Fibroblast of villous mesenchyme (primary cell): ENCODE data around the gene PLEKHA1. TPM values are rescaled to one million over a fixed set of nuclear protein-coding genes. Genes with fewer than 3 reads are reported as not detected.
A peak's percentile ranks its signal among the peaks of the same experiment; 100 is the strongest.

ENCODE experiments used
- DNase-seq: peaks from one replicate; pipeline ENCODE4 v3.0.0-alpha.2; 2010; ENCODE audit warnings: low read depth
- H3K4me3 ChIP-seq: 2 replicates; pipeline ENCODE4 v1.5.1; 2011; ENCODE audit warnings: low read depth, mild to moderate bottlenecking, low read length
- total RNA-seq: library from RNA; depleted of rRNA; stranded (reverse); fragments of >200 nt; gene quantifications from 2 replicates; pipeline ENCODE4 v1.2.3, GENCODE V29; 2012
- TF ChIP-seq, protein P1 (sequence below): IDR thresholded peaks from 2 replicates; pipeline ENCODE4 v1.5.1; 2012; ENCODE audit warnings: low read depth, mild to moderate bottlenecking, low read length; ENCODE audit not compliant: insufficient read depth

Gene PLEKHA1
- total RNA-seq: 13.9 and 15.5 TPM in 2 replicates

GRCh38 chr10:122374237-122374858 lies at the start of gene PLEKHA1:
Gene PLEKHA1, plus strand, starts transcription at chr10:122374708. Its CDS starts 18,493 bp downstream, at chr10:122393201.
- TF ChIP-seq, protein P1, sequence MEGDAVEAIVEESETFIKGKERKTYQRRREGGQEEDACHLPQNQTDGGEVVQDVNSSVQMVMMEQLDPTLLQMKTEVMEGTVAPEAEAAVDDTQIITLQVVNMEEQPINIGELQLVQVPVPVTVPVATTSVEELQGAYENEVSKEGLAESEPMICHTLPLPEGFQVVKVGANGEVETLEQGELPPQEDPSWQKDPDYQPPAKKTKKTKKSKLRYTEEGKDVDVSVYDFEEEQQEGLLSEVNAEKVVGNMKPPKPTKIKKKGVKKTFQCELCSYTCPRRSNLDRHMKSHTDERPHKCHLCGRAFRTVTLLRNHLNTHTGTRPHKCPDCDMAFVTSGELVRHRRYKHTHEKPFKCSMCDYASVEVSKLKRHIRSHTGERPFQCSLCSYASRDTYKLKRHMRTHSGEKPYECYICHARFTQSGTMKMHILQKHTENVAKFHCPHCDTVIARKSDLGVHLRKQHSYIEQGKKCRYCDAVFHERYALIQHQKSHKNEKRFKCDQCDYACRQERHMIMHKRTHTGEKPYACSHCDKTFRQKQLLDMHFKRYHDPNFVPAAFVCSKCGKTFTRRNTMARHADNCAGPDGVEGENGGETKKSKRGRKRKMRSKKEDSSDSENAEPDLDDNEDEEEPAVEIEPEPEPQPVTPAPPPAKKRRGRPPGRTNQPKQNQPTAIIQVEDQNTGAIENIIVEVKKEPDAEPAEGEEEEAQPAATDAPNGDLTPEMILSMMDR: no peak
- H3K4me3 ChIP-seq: peak within 1 kb of the TSS; percentile 84
- peak; percentile 93 for DNase-seq

DNA sequence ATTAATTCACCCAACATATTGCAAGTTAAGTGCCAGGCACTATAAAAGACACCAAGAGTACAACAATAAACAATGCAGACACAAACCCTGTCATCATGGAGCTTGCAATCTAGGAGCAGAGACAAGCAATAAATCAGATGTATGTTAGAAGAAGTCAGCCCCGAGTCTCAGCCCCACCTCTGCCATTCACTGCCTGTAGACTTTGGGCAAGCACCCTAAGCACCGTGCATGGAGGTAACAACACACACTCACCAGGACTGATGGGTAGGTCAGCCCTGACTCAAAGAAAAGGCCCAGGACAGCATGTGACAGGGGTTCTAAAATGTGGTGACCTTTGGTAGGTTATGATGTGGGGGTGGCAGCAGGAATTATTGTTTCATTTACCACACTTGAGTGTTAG lies 49.3 kb upstream of the PLEKHA1 start:
- H3K4me3 ChIP-seq: no peak overlapping the region
- DNase-seq: no peak
- TF ChIP-seq, protein P1: no peak

DNA sequence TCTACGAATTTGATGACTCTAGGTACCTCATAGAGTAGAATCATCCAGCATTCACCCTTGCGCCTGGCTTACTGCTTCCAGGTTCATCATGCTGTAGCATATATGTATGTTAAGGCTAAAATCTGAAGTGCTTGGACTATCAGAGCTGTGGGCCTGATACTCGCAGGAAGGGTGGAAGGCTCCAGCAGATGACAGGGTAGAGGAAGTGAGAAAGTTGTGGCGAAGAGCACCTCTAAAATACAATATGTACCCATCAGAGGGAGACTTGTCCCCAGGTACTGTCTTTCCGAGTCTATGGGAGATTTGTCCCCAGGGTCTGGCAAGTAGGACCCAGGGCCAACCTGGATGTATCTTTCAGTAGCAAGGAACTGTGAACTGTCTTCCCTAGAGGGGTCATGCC lies 48.1 kb upstream of the PLEKHA1 start:
- TF ChIP-seq, protein P1: no peak
- no peak overlapping the region for H3K4me3 ChIP-seq
- DNase-seq: no peak

- no peak overlapping the region for H3K4me3 ChIP-seq
- TF ChIP-seq, protein P1: no peak
- no peak for DNase-seq
Measured at GRCh38 chr10:122326806-122327205, 47.7 kb upstream of the PLEKHA1 start.

- H3K4me3 ChIP-seq: no peak overlapping the region
- TF ChIP-seq, protein P1: no peak
- DNase-seq: no peak
Measured at GRCh38 chr10:122327237-122328206, 47.0 kb upstream of the PLEKHA1 start.

DNA sequence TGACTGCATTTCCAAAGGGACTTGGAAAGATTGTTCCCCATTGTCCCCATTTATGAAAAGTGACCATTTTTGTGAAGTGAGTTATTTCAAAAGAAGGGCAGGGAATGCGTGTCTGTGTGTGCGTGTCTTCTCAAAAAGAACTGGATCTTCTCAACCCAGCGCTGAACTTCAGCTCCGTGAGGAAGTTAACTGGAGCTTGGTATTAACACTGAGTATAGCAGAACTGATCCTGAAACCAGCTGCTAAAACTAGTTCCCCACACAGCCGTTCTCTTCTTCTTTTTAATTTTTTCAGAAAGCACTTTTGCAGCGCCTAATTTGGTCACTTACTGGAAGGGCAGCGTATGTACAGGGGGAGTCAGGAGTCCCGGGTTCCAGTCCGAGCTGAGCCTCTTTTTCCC lies 45.8 kb upstream of the PLEKHA1 start:
- TF ChIP-seq, protein P1: no peak
- DNase-seq: no peak
- H3K4me3 ChIP-seq: no peak overlapping the region
